ENCODE results near the gene FUZ.

GRCh38 chr19:49801401-49801888 is 11.6 kb downstream of the FUZ start:
- TF ChIP-seq CTCF (conservative IDR thresholded peaks at IDR 0.05 in 1 of 2, IDR thresholded peaks at IDR 0.05 in 1 of 2; ENCODE audit: low read depth in 1 of 2, low read length in 2 of 2) (no peak), EZH2 (IDR thresholded peaks at IDR 0.05; ENCODE audit: low read length, missing control alignments) (no peak)
